HCT116 (cell line): Measurements from ENCODE around the gene CALHM3.

ENCODE experiments used
- EZH2 ChIP-seq: fragments of 200-600 bp; sonication (generic); IDR thresholded peaks from 2 replicates; pipeline ENCODE4 v1.6.1; 2017; ENCODE audit warnings: antibody characterized with exemption, mixed run types
- EZH2phosphoT487 ChIP-seq: fragments of 200-600 bp; IDR thresholded peaks from 2 replicates; pipeline ENCODE4 v1.6.1; 2018; ENCODE audit warnings: antibody characterized with exemption, borderline replicate concordance
- JUND ChIP-seq: IDR thresholded peaks from 2 replicates; pipeline ENCODE4 v1.6.1; 2012
- POLR2AphosphoS5 ChIP-seq: IDR thresholded peaks from 2 replicates; pipeline ENCODE4 v1.6.1; 2011; ENCODE audit warnings: mild to moderate bottlenecking, low read depth, low read length, moderate library complexity
- RAD21 ChIP-seq: IDR thresholded peaks from 2 replicates; pipeline ENCODE4 v1.6.1; 2012; ENCODE audit warnings: low read depth, mild to moderate bottlenecking
- SP1 ChIP-seq: IDR thresholded peaks from 2 replicates; pipeline ENCODE4 v1.6.1; 2012; ENCODE audit warnings: low read depth
- SRF ChIP-seq: IDR thresholded peaks from 2 replicates; pipeline ENCODE4 v1.6.1; 2012; ENCODE audit warnings: low read depth
- TCF7L2 ChIP-seq: IDR thresholded peaks from 2 replicates; pipeline ENCODE4 v1.7.0; 2011; ENCODE audit warnings: borderline replicate concordance, inconsistent platforms; ENCODE audit not compliant: insufficient read depth, insufficient read length; ENCODE audit errors: extremely low read depth
- ZNF274 ChIP-seq: fragments of 200-500 bp; sonication (Bioruptor generic); IDR thresholded peaks from 2 replicates; pipeline ENCODE4 v1.6.1; 2014; ENCODE audit warnings: mild to moderate bottlenecking, low read depth, low read length, inconsistent platforms
- TF ChIP-seq, protein P1 (sequence below), 3 experiments: fragments of 200-600 bp in 1 of 3; sonication (generic) in 1 of 3; IDR thresholded peaks in 2 of 3; conservative IDR thresholded peaks in 1 of 3; 2 replicates each; pipeline ENCODE4 v1.5.1; 2012 to 2017; ENCODE audit warnings: low read depth in 2 of 3, low read length in 2 of 3, antibody characterized with exemption in 1 of 3, borderline replicate concordance in 1 of 3, control low read depth in 1 of 3, mild to moderate bottlenecking in 1 of 3, mixed read lengths in 1 of 3, mixed run types in 1 of 3, moderate library complexity in 1 of 3; ENCODE audit not compliant: insufficient read depth in 1 of 3
- TF ChIP-seq, protein P2 (sequence below): IDR thresholded peaks from 2 replicates; pipeline ENCODE4 v1.6.1; 2012

DNA sequence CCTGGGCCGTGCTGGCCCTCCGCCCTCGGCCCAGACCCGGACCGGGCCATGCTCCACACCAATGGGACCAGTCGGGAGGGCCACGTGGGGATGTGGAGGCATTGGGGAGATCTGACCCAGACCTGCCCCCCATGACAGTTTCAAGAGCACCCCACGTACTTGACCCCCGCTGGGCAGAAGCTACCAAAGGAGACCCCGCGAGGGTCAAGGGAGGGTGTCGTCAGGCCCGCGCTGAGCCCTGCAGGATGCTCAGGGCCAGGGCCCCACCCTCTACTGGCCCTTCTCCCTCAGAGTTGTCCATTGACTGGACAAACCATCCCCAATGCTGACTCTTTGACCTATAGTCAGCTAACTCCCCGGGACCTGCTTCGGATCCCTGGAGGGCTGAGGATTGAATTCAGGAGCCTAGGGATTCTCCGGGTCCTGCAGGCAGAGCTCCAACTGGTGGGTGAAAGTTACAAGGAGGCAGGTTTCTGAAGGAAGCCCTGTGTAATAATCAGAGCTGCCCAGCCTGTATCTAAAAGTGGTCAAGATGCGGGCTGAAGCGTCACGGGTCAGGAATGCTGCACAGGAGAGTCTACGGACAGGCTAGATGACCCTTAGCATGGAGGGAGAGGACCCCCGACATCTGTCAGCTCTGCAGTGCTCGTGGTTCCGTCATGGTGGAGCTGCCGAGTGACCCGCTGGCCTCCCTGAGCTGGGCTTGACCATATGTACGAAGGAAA, 26.4 kb downstream of the CALHM3 start:
- TF ChIP-seq JUND (no peak), ZNF274 (no peak), RAD21 (no peak), TCF7L2 (no peak), EZH2 (no peak), SP1 (no peak), EZH2phosphoT487 (no peak), POLR2AphosphoS5 (no peak), SRF (no peak)
- TF ChIP-seq, protein P1, sequence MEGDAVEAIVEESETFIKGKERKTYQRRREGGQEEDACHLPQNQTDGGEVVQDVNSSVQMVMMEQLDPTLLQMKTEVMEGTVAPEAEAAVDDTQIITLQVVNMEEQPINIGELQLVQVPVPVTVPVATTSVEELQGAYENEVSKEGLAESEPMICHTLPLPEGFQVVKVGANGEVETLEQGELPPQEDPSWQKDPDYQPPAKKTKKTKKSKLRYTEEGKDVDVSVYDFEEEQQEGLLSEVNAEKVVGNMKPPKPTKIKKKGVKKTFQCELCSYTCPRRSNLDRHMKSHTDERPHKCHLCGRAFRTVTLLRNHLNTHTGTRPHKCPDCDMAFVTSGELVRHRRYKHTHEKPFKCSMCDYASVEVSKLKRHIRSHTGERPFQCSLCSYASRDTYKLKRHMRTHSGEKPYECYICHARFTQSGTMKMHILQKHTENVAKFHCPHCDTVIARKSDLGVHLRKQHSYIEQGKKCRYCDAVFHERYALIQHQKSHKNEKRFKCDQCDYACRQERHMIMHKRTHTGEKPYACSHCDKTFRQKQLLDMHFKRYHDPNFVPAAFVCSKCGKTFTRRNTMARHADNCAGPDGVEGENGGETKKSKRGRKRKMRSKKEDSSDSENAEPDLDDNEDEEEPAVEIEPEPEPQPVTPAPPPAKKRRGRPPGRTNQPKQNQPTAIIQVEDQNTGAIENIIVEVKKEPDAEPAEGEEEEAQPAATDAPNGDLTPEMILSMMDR (IDR thresholded peaks at IDR 0.05 in 2 of 3, conservative IDR thresholded peaks at IDR 0.05 in 1 of 3; ENCODE audit: borderline replicate concordance in 1 of 3, insufficient read depth in 1 of 3, low read depth in 2 of 3, low read length in 2 of 3), result no peak
- TF ChIP-seq, protein P2, sequence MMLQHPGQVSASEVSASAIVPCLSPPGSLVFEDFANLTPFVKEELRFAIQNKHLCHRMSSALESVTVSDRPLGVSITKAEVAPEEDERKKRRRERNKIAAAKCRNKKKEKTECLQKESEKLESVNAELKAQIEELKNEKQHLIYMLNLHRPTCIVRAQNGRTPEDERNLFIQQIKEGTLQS, result no peak
